ENCODE data around the gene SRP54.

- TF ChIP-seq POLR2A (IDR thresholded peaks at IDR 0.05): no peak
- no peak for TF ChIP-seq POLR2AphosphoS5 (IDR thresholded peaks at IDR 0.05)
Measured at GRCh38 chr14:34935488-34935887, 47.3 kb upstream of the SRP54 start.
